ENCODE measurements around the gene CREB3L4.

CREB3L4 gene

DNA sequence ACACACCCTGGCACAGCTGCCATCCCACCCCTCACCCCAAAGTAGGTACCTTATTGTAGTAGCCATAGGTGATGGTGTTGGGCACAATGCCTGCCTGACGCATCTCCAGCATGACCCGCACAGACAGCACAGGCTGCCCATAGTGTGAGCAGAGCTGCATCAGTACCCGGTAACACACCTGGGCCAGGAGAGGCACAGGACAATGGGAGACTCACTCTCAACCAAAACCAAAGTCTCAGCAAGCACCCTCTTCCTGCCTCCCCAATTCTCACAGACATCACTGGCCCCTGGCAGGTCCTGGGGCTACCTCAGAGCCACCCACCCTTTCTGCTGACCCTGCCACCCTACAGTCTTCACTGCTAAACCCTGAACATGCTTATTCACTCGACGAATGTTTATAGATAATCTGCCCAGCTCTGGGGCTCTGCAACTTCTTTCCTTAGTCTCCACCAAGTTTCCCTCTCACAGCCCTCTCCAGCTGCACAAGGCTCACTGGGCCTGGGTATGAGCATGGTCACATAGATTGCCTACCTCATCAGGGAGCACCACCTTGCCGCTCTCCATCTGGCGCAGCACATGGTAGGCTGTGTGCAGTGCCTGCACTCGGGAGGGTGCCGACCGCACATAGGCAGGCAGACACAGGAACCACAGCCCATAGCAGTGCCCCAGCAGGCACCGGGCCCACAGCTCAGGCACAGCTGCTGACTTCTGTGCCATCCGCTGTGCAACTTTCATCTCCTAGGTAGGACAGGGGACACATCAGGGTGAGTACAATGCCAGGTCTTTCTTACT, 31.5 kb upstream of the CREB3L4 start:
- DNase-seq (ENCODE audit: low read depth in 2 of 2): no peak

DNA sequence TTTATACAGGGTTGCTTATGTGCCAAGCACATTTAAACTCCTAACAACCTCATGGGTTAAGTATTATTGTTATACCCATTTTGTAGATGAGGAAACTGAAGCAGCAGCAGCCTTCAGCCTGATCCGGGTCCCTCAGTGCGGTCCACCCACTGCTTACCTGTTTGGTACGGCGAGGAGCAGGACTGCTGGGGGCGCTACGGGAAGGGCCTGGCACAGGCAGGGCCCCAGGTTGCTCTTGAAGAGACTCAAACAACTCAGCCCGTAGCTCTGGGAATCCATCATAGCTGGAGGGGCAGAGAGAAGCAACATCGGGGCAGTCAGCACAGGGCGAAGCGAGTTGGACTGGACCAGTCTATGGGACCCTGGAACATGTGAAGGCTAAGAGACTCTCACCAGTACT, 30.4 kb upstream of the CREB3L4 start:
- no peak for DNase-seq (ENCODE audit: low read depth in 2 of 2)

DNA sequence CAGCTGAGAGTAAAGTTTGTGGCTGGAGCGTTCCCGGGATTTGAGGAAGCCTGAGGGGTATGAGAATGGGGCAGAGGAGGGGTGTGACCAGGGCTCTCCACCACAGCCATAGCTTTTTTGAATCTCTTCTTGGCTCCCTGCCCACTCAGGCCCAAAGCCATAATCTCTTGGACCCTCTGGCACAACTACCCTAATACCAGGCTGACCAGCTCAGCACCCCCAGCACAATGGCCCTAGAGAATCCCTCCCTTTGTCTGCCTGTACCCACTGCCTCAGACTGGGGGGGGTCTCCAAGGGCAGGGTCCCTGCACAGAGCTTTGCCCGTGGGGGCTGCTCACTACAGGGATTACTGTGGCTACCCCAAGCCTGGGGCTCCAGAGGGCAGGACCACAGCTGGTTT, 28.7 kb upstream of the CREB3L4 start:
- DNase-seq (ENCODE audit: low read depth in 2 of 2): no peak

DNA sequence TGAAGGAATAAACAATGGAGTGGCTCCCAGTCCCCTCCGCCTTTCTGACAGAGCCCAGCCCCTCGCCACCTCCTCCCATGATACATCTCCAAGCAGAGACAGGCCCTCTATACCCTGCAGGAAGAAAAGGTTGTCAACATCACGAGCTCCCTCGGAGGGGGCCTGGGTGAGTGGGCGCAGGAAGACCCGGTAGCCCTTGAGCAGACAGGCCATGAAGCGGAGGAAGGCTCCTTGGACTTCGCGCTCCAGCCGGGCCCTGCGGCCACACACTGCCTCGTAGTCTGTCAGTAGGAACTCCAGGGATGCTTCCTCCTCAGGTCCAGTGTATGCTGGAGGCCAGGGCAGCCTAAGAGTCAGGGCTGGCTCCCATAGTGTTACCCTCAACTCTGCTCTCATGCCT, 28.2 kb upstream of the CREB3L4 start:
- no peak for DNase-seq (ENCODE audit: low read depth in 2 of 2)

DNA sequence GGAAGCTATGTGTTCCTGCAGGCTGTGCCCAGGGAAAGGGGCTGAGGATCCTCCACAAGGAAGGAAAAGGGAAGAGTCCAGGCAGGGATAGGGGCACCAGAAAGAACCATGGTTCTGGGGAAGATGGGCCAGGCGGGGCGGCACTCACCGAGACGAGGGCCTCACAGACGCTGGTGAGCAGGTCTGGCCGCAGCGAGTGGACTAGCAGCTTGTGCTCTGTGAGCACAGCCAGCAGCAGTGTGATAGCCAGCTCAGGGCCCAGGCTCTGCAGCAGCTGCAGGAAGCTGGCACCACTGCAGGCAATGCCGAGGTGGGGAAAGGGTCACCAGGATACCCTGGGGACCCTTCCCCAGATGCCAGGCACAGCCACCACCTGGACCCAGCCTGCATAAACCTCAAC, 26.9 kb upstream of the CREB3L4 start:
- no peak for DNase-seq (ENCODE audit: low read depth in 2 of 2)

DNA sequence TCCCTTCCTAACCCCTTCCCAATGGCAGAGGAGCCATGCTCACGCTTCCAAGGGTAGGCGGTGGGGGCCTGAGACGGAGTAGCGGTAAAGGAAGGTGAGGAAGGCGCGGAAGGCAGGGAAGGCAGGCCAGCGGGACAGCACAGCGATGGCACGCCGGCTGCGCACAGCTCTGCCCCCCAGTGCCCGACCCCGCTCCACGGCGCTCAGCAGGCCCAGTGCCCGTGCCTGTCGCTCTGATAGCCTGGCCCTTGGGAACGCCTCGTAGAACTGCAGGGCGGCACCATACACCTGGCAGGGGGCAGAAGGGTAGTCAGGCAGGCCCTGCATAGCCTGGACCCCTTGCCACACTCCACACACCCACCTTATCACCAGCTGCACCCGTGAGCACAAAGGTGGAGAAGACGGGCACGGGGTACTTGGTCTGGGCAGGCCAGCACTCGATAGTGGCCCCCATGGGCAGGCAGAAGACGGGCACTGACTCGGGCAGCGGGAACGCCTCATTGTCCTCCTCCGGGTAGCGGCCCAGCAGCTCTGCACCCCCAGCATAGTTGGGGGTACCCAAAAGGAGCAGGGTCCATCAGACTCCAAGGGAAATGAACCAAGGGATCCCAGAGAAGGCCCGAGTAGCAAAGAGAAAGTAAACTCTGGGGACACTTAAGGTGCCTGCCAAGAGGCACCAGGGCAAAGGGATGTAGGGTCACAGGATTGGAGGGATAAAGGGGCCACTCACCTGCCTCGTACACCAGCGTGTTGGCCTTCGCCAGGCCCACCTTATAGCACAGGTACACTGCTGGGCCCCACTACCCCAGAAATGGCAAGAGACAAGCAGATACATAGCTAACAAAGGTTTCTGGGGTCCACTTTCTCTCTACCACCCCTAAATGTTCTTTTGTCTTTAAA, 25.6 kb upstream of the CREB3L4 start:
- no peak for DNase-seq (ENCODE audit: low read depth in 2 of 2)

DNA sequence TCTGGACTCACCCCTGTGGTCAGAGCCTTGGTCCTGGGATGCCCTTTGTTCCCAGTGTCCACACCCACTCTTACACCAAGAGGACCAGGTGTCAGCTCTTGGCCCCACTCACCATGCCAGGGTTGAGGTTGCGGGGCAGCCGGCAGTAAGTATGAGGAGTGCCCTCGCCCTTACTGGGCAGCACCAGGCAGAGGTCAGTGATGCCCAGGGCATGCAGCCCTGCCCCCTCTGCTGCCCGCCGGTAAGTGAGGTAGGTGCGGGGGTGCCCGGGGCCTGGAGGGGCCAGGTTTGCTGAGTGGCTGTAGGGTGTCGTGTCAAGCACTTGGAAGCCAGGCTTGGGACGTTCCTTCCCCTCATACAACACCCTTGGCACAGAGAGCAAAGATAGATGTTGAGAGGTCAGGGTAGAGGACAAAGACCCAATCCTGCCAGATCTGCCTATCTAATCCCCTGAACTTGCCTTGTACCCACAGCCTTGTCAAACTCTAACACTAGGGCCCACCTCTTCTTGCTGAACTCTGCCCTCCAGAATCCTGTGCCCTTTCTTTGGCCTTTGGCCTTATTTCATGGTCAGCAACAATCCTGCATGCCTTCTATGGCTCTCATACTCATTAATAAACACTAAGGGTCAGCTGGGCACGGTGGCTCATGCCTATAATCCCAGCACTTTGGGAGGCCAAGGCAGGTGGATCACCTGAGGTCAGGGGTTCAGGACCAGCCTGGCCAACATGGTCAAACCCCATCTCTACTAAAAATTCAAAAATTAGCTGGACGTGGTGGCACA, 24.7 kb upstream of the CREB3L4 start:
- DNase-seq (ENCODE audit: low read depth in 2 of 2): no peak

DNA sequence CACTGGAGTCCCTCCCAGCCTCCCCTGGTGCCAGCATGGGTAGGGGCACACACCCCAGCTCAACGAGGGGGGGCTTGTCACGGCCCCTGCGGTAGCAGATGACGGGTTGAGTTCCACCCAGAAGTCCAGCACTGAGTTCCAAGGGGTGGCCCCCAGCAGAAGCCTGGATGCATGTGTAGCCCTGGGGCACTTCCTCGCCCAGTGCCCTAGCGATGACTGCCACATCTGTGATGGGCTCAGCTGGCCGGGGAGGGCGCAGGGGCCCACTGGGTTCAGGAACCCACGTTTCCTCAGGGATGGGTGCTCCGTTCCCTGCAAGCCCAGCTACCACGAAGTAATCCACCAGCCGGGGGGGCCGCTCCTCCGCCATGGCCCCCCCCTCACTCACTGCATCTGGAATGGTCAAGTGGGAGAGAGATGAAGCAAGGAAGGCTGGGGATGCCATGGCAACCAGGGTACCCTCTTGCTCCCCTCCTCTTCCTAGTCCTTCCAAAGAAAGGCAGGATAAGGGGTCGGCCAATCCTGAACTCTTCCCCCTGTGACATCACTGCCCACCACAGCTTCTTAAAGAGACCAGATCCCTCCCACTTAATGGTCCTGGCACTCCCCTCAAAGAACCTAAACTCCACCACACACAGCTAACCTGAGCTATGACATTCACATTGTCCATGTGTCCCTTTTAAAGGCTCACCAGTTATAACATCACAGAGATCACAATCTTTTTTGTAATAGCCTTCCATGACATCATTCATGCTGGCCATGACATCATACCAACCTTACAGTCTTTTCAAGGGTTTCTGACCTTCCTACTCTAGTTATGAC, 23.5 kb upstream of the CREB3L4 start:
- no peak for DNase-seq (ENCODE audit: low read depth in 2 of 2)

DNA sequence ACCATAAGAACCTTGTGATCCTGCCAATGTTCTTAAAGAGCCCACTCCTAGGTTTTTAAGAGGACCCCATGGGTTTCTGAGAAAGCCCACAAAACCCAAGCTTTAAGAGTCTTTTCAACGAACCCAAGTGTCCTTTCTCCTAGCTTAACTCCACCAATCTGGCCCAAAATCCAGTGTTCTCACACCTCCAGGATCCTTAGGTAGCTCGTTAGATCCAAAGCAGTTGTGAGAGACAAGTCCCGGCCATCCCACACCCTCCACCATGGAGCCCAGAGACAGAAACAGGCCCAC, 22.9 kb upstream of the CREB3L4 start:
- no peak for DNase-seq (ENCODE audit: low read depth in 2 of 2)

DNA sequence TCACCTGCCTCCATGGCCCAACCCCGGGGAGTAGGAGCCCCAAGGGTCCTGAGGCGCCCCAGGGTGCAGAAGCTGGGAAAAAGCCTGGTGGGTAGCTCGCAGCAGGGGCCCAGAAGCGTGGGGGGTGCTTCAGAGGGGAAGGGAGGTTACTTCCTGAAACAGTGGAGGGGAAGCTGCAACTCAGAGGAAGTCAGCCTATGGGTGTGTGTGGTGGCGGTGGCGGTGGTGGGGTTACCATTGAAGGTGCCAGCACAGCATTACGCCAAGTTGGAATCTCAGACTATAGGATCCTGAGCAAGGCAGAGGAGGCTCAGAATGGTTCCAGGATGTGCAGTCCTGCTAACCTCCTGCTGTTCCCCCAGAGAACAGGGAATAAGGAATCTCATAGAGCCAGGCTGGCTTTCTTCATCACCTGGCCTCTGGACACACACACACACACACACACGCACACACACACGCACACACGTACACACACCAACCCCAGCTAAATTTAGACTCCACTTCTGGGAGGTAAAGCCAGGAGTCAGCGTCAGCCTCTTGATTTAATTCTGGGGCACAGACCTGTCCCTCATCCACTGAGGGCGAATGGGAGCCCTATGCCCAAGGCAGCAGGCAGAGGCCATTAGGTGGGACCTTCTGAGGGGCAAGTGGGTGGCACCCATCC, 22.4 kb upstream of the CREB3L4 start:
- DNase-seq (ENCODE audit: low read depth in 2 of 2): no peak

DNA sequence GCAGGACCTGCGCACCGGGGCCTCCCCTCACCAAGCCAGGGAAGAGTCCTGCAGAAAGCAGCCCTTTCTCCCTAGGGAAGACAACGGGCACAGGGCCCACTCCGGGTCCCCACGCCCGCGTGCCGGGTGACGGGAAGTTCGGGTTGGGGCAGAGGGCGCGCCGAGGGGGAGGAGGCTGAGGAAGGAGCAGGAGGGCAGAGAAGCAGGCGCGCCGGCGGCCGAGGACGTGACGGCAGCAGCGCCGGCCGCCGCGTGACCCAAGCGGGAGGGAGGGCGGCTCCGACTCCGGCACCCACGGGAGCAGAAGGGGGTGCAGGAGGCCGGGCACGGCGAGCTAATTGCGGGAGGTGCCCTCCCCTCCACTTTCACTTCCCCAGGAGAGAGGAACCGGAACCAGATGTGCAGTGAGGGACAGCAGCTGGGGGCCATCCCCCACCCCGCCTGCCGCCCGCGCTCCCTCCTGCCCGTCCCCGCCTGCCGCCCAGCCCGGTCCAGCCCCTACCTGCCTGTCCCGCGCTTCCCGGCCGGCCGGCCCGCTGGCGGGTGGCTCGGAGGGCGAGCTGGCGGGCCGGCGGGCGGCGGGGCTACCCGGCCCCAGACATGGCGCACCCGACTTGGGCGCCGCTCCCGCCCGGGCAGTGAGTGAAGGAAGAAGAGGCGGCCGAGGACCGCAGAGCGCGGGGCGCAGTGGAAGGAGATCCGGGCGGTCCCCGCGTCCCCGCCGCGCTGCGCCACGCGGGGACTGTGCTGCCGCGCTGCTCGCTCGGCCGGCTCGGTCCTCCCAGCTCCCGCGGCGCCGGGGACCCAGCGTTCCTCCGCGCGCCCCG, 21.7 kb upstream of the CREB3L4 start:
- no peak for DNase-seq (ENCODE audit: low read depth in 2 of 2)

DNA sequence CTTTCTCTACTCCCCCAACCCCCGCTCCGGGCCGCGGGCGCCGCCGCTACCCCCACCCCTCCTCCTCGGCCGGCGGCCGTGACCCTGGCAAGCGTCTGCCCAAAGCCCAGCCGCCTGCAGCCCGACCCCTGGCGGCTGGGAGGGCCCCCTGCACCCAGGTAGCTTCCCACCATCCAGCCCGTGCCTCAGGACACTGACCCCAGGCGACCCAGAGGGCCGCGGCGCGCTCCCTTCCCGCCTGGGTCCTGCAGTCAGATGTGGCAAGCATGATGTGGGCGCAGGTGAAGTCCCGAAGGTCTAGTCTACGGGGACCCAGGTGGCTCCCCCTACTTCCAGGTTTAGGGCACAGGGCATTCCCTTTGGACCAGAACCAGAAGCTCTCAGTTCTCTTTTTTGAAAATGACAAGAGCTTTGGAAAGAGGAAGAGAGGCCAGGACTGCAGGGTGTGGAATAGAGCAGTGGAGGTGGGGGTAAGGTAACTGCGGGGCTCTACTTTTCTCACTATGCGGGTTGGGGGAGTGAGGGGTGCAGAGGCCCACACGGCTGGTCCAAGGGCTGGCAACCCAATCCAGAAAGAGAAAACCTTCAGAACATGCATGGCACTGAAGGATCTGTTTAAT, 21.0 kb upstream of the CREB3L4 start, which contains the start of gene DENND4B:
TSS of gene DENND4B (minus strand) at position 97 of the 620 bp plus-strand sequence. CDS start 2,344 bp downstream, outside the sequence.
- no peak for DNase-seq (ENCODE audit: low read depth in 2 of 2)

DNA sequence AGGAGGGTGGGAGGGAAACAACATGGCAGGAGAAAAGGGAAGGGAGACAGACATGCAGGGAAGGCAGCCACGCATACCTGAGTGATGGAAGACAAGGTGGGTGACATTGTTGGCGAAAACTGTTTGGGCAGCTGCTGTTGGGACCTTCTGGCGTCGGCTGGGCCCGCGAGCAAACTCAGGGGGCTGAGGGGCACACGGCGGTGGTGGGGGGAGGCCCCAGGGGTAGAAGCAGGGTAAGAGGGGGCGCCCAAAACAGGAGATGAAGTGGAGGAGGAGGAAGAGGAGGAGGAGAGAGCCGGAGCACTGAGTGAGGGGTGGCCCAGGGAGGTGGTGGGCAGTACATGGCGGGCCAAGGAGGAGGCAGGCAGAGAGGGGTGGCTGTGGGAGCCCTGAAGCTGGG, 16.5 kb upstream of the CREB3L4 start:
- DNase-seq (ENCODE audit: low read depth in 2 of 2): no peak

DNA sequence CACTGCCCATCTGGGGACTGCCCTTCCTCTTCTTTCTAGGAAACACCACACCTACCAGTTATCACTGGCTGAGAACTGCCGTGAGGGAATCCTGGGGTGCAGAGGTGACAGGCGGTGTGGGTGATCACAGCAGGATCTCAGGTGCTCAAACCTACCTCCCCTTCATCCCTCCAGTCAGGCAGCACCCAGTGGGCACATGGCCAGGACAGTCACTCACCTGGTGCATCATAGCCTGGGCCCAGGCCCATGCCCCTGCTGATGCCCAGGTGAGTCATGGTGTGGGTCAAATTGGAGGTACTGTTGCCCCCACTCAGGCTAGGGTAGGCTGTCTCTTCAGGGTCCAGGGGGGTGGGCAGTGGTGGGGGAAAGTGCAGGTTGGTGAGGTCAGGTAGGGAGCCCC, 15.9 kb upstream of the CREB3L4 start:
- DNase-seq (ENCODE audit: low read depth in 2 of 2): no peak

DNA sequence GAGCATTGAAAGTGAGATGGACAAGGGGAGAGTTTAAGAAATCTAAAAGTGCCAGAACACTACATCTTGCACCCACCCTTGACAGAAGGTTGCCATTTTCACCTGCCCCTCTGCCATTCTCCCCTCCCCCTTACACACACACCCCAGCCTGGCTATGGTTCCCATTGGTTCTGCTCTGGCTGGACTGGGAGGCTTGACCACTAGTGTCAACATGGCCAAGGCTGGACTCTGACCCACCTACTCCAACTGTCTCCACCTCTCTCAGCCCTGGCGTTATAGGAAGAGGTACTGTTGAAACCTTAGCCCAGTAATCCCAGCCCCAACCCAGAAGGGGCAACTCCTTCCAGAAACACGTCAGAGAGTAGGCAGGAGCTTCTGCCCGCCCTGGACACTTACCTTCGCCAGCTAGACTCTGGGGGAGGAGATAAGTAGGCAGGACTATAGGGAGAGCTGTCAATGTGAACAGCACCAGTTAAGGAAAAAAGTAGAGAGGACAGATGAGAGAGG, 13.8 kb upstream of the CREB3L4 start:
- no peak for DNase-seq (ENCODE audit: low read depth in 2 of 2)

DNA sequence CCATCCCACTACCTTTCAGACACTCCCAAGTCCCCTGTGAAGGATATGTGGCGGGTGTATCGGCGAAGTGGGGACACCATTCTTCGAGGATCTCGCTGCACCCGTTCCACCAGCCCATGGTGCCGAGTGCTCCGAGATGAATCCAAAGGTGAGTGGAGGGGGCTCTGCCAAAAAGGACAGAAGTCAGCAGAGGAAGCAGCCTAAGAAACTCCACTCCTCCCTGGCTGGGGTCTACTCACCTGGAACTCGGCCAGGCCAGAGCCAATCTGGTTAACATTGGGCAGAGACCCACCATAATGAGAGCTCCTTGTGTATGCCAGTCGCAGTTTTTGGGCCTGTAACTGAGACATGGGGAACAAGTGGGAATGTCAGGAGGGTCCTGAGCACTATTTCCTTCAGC, 12.9 kb upstream of the CREB3L4 start:
- no peak for DNase-seq (ENCODE audit: low read depth in 2 of 2)

DNA sequence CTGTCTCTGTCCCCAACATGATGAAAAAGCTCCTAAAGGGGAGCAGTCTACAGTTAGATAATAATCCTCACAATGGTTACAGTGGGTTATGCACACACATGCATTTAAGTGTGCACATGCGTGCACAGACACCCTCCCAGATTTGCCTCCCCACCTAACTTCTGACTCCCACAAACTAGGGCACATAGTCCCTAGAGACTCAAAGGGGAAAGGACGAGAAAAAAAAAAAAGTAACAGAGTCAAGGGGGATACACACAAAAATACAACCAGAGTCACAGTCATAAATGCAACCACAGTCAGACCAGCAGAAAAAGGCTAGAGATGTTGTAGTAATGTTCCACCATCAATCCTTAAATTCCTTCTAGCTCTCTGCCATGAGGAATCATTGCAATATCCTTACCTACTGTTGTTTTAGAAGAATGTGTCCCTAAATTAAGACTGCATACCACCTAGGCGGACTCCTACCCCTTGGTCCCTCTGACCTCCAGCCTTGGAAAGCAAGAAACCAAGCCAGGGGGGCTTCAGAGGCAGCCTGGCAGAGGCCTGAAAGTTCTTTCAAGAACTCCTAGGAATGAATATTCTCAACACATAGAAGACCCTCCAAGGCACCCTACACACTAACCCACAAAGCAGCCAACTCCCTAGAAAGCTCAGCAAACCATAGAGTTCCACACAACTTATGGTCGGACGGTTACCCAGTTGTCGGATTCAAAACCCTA, 10.5 kb upstream of the CREB3L4 start:
- DNase-seq (ENCODE audit: low read depth in 2 of 2): no peak

DNA sequence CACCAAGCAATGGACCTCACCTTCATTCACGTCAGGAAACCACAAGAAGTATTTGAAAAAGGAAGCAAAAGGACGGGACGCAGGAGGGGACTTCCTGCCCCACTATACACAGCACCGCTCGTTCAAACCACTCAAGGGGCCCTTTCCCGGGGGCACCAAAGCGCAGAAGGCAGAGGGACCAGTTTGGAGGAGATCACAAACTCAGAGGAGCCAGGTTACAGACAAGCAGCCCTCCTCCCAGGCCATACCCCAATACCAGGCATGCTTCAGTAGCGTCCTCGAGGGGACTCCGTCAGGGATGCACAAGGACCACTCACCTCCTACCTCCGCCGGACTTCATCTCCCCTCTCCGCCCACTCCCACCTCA, 10.0 kb upstream of the CREB3L4 start:
- no peak for DNase-seq (ENCODE audit: low read depth in 2 of 2)
